Type B pancreatic cell (in vitro differentiated cells): ENCODE results near the gene KLHL26. TPM values are rescaled to one million over a fixed set of nuclear protein-coding genes. Genes with fewer than 3 reads are reported as not detected.

Experiments
- DNase-seq: peaks from one replicate; pipeline ENCODE4 v3.0.0; 2021; ENCODE audit warnings: mixed read lengths; ENCODE audit not compliant: unreplicated experiment; ENCODE audit errors: extremely low spot score
- H3K27ac Mint-ChIP-seq: 2 replicates; pipeline ENCODE4 v1.8.0; 2021; ENCODE audit warnings: mild to moderate bottlenecking, mixed read lengths
- H3K27me3 Mint-ChIP-seq: 2 replicates; pipeline ENCODE4 v1.8.0; 2021; ENCODE audit warnings: mixed read lengths
- H3K36me3 Mint-ChIP-seq: 2 replicates; pipeline ENCODE4 v1.8.0; 2021; ENCODE audit warnings: mixed read lengths
- H3K4me1 Mint-ChIP-seq: one replicate; pipeline ENCODE4 v1.8.0; 2021; ENCODE audit warnings: mixed read lengths; ENCODE audit not compliant: unreplicated experiment
- H3K4me3 Mint-ChIP-seq: 2 replicates; pipeline ENCODE4 v1.8.0; 2021; ENCODE audit warnings: mild to moderate bottlenecking, mixed read lengths
- H3K9me3 Mint-ChIP-seq: 2 replicates; pipeline ENCODE4 v1.8.0; 2021; ENCODE audit warnings: mixed read lengths
- CTCF ChIP-seq: fragments of 200-600 bp; sonication (generic); conservative IDR thresholded peaks from 2 replicates; pipeline ENCODE4 v1.5.0; 2021; ENCODE audit warnings: antibody characterized with exemption, mild to moderate bottlenecking
- total RNA-seq: library from RNA; stranded (reverse); gene quantifications from 2 replicates; pipeline ENCODE4 v1.2.1, GENCODE V29; 2021; ENCODE audit warnings: low replicate concordance

Gene KLHL26
- total RNA-seq, 1 donor from 2014 or later = 11.1 TPM

- H3K4me1 Mint-ChIP-seq = no peaks in the 10 kb centered on the region
- H3K4me3 Mint-ChIP-seq = no peak overlapping the region
- no peaks in the 10 kb centered on the region for H3K36me3 Mint-ChIP-seq
- H3K27ac Mint-ChIP-seq = no peak overlapping the region
- TF ChIP-seq CTCF = no peak
- peaks cover 6% of the 10 kb centered on the region for H3K9me3 Mint-ChIP-seq
- no peak for DNase-seq
- peaks cover 15% of the 10 kb centered on the region for H3K27me3 Mint-ChIP-seq
Measured at GRCh38 chr19:18629166-18630088, 7.4 kb upstream of the KLHL26 start.

- no peak for DNase-seq
- Mint-ChIP-seq H3K9me3 (peaks cover 6% of the 10 kb centered on the region), H3K4me3 (no peak overlapping the region), H3K4me1 (peaks cover 17% of the 10 kb centered on the region), H3K36me3 (peaks cover 4% of the 10 kb centered on the region), H3K27me3 (peaks cover 10% of the 10 kb centered on the region), H3K27ac (no peak overlapping the region)
- no peak for TF ChIP-seq CTCF
Measured at GRCh38 chr19:18633321-18633720, 3.5 kb upstream of the KLHL26 start.

- peak overlapping the region; percentile 35 for H3K27ac Mint-ChIP-seq
Measured at GRCh38 chr19:18634612-18635297, 2.1 kb upstream of the KLHL26 start.

GRCh38 chr19:18635831-18636182, 1.0 kb upstream of the KLHL26 start:
- Mint-ChIP-seq H3K27me3 (no peaks in the 10 kb centered on the region), H3K27ac (peak overlapping the region; percentile 87), H3K36me3 (peaks cover 4% of the 10 kb centered on the region), H3K9me3 (no peaks in the 10 kb centered on the region), H3K4me3 (peak overlapping the region; percentile 89), H3K4me1 (peaks cover 22% of the 10 kb centered on the region)
- TF ChIP-seq CTCF = no peak
- DNase-seq = no peak

More at GRCh38 chr19:18634612-18635297, 2.1 kb upstream of the KLHL26 start:
- Mint-ChIP-seq H3K4me1 (peaks cover 20% of the 10 kb centered on the region), H3K27me3 (peaks cover 4% of the 10 kb centered on the region), H3K9me3 (peaks cover 4% of the 10 kb centered on the region), H3K4me3 (peak overlapping the region; percentile 26), H3K36me3 (peaks cover 4% of the 10 kb centered on the region)
- DNase-seq = no peak
- no peak for TF ChIP-seq CTCF

GRCh38 chr19:18636183-18636968, 452 bp upstream of the KLHL26 start:
- H3K36me3 Mint-ChIP-seq = peaks cover 4% of the 10 kb centered on the region
- peaks cover 22% of the 10 kb centered on the region for H3K4me1 Mint-ChIP-seq
- peak overlapping the region; percentile 82 for H3K27ac Mint-ChIP-seq
- no peaks in the 10 kb centered on the region for H3K27me3 Mint-ChIP-seq
- peak; percentile 99 for DNase-seq
- peak overlapping the region; percentile 89 for H3K4me3 Mint-ChIP-seq
- no peaks in the 10 kb centered on the region for H3K9me3 Mint-ChIP-seq
- no peak for TF ChIP-seq CTCF
